Measurements from ENCODE around the gene PODXL2. TPM values are rescaled to one million over a fixed set of nuclear protein-coding genes. Genes with fewer than 3 reads are reported as not detected.
A peak's percentile ranks its signal among the peaks of the same experiment; 100 is the strongest.
"Not testable (repeated sequence)": the region's sequence is repeated elsewhere in the genome, so short reads cannot be mapped to it uniquely, and the experiment has no call there.

PODXL2 gene
- total RNA-seq, 8 experiments from 2014 or later = 11.9 to 136 (median 108) TPM

- in situ Hi-C loops (cut with MboI; ENCODE audit: low pct_unique_long_range_greater_than_20kb in 2 of 9, low sequenced_read_pairs in 9 of 9, unreplicated experiment in 9 of 9) = loop anchor here in 1 of 9 experiments (25.0 kb wide), 1 partner anchor 268 kb away; no protein-coding TSS in a partner anchor
- ATAC-seq (replicated peaks in 6 of 8) = peak in 3 of 8 experiments; percentile 47 to 63 (median 59)
- peaks cover 4% of the 10 kb centered on the region in 2 donors for H3K4me1 ChIP-seq (replicated peaks in 1 of 2)
- WGBS, 10 experiments = 17 to 94% (median 69%) methylated on average over 1 to 13 of the region's 17 CpGs; no CpG with 5 or more reads in 2 of the 10 experiments
- no peak overlapping the region for H3K27ac ChIP-seq
- H3K4me3 ChIP-seq = no peak overlapping the region
Observed at GRCh38 chr3:127694467-127695215, 65.7 kb downstream of the PODXL2 start.

GRCh38 chr3:127697551-127698240 is 68.7 kb downstream of the PODXL2 start:
- in situ Hi-C loops (cut with MboI; ENCODE audit: low pct_unique_long_range_greater_than_20kb in 2 of 9, low sequenced_read_pairs in 9 of 9, unreplicated experiment in 9 of 9) = loop anchor here in 1 of 9 experiments (25.0 kb wide), 1 partner anchor 265 kb away; no protein-coding TSS in a partner anchor
- ATAC-seq (replicated peaks in 6 of 8) = peak; percentile 69 to 95 (median 88)
- Histone ChIP-seq H3K4me3 (no peak overlapping the region), H3K4me1 (replicated peaks in 1 of 2) (peaks cover 0 to 4% of the 10 kb centered on the region in 2 donors), H3K27ac (no peak overlapping the region)
- WGBS, 10 experiments = 0 to 100% (median 31%) methylated on average over 1 to 4 of the region's 16 CpGs; no CpG with 5 or more reads in 2 of the 10 experiments

DNA sequence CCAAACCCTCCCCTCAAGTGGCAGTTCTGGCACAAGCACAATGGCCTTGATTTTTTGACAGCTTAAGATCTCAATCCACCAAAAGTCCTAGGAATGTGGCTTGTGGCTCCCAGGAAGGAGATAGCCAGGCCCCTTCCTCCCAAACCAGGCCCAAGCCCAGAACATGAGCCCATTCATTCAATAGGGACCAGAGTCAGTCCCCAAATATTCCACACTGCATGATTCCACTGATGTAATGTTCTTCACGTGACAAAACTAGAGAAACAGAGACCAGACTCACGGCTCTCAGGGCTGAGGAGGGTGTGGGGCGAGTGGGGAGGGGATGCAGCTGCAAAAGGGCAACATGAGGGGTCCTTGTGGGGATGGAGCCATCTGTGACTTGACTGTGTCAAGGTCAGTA is 69.3 kb downstream of the PODXL2 start:
- H3K4me3 ChIP-seq = no peak overlapping the region
- H3K4me1 ChIP-seq (replicated peaks in 1 of 2) = peaks cover 0 to 4% of the 10 kb centered on the region in 2 donors
- no peak for ATAC-seq (replicated peaks in 6 of 8)
- H3K27ac ChIP-seq = no peak overlapping the region
- 0 to 100% (median 100%) methylated on average over 1 to 3 of the region's 3 CpGs; no CpG with 5 or more reads in 7 of the 10 experiments for WGBS, 10 experiments
- in situ Hi-C loops (cut with MboI; ENCODE audit: low pct_unique_long_range_greater_than_20kb in 2 of 9, low sequenced_read_pairs in 9 of 9, unreplicated experiment in 9 of 9) = loop anchor here in 1 of 9 experiments (25.0 kb wide), 1 partner anchor 264 kb away; no protein-coding TSS in a partner anchor

- Histone ChIP-seq H3K4me1 (replicated peaks in 1 of 2) (peaks cover 0 to 4% of the 10 kb centered on the region in 2 donors), H3K27ac (no peak overlapping the region), H3K4me3 (no peak overlapping the region)
- in situ Hi-C loops (cut with MboI; ENCODE audit: low pct_unique_long_range_greater_than_20kb in 2 of 9, low sequenced_read_pairs in 9 of 9, unreplicated experiment in 9 of 9) = loop anchor here in 1 of 9 experiments (25.0 kb wide), 1 partner anchor 263 kb away; no protein-coding TSS in a partner anchor
- ATAC-seq (replicated peaks in 6 of 8) = no peak
- 17 to 100% (median 80%) methylated on average over 1 to 4 of the region's 6 CpGs; no CpG with 5 or more reads in 1 of the 10 experiments for WGBS, 10 experiments
Observed at GRCh38 chr3:127698691-127699415, 69.9 kb downstream of the PODXL2 start.

DNA sequence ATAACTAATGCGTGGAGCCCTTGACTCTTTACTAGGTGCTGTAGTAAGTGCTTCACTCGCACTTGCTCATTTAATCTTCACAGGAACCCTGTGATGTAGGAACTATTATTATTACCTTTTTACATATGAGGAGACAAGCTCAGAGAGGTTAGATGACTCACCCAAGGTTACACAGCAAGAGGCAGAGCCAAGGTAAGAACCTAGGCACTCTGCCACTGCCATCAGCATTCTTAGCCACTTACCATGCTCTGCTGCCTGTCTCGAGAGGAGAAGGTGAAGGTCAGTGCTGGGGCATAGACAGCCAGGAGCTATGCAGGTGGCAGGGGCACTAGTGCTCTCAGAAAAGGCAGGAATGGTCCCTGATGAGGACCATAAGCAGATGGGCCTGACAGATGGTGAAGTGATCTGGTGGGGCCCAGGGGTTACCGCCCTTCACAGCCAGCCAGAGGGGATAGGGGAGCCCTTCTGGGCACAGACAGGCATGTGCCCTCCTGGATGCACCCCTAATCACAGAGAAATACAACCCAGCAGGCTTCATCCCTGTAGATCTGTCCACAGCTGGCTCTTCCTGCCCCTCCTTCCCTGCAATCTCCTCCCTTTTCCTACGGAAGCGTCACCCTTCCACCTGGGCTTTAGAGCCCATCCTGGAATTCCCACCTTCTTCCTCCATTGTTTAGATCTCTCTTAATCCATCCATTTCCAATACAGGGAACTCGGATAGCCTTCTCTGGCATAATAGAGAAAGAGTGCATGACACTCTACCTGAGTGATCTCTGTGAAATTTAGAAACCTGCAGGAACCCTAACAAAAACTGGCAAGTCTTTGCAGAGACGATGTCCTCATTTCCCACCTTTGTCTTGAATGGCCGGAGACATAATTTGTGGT is 70.7 kb downstream of the PODXL2 start:
- Histone ChIP-seq H3K27ac (no peak overlapping the region), H3K4me3 (no peak overlapping the region), H3K4me1 (replicated peaks in 1 of 2) (peaks cover 0 to 4% of the 10 kb centered on the region in 2 donors)
- ATAC-seq (replicated peaks in 6 of 8) = no peak
- WGBS, 10 experiments = 70 to 100% (median 83%) methylated on average over 1 to 9 of the region's 9 CpGs
- in situ Hi-C loops (cut with MboI; ENCODE audit: low pct_unique_long_range_greater_than_20kb in 2 of 9, low sequenced_read_pairs in 9 of 9, unreplicated experiment in 9 of 9) = loop anchor here in 1 of 9 experiments (25.0 kb wide), 1 partner anchor 263 kb away; no protein-coding TSS in a partner anchor

DNA sequence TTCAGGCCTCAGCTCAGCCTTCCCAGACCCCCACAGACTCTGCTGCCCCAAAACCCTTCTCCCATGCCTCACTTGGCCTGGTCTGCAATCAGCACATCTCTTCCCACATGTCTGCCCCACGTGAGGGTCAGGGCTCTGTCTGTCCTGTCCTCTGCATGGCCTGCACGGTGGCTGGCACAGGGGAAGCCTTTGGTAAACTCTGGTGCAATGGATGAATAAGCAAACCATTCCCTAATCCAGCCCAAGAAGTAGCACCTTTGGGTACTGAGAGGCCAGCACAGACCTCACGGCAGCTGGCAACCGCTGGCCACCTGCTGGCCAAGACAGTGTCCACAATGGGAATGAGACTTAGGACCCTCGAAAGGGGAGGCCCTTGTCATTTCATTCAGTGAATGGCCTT is 71.4 kb downstream of the PODXL2 start:
- 71 to 100% (median 80%) methylated on average over 1 to 4 of the region's 5 CpGs; no CpG with 5 or more reads in 5 of the 10 experiments for WGBS, 10 experiments
- in situ Hi-C loops (cut with MboI; ENCODE audit: low pct_unique_long_range_greater_than_20kb in 2 of 9, low sequenced_read_pairs in 9 of 9, unreplicated experiment in 9 of 9) = no loop called here
- no peak for ATAC-seq (replicated peaks in 6 of 8)

DNA sequence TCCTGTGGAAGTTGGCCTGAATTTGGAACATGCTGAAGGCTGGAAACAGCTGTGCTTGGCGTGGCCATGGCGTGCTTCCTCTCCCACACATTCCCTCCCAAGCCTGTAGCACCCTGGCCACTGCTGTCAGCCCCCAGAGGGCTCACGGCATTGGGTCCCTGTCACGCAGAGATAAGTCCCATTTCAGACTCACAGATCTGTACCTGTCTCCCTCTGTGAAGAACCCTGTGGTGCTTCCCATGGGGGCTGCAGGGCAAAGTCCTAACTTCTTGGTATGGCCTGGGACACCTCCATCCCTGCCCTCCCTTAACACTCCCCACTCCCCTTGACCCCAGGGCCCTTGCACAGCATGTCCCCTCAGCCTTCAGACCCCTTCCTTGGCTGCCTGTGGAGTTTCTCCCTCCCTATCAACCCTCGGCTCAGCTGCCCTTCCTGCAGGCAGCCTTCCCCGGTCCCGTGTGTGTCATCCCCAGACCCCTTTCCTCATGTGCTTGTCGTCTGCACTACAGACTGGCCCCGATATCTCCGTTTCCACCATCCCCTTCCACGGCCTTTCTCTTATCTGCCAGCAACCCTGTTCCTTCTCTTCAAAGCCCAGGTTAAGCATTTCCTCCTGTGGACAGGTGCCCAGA is 72.4 kb downstream of the PODXL2 start:
- in situ Hi-C loops (cut with MboI; ENCODE audit: low pct_unique_long_range_greater_than_20kb in 2 of 9, low sequenced_read_pairs in 9 of 9, unreplicated experiment in 9 of 9) = no loop called here
- 59 to 100% (median 87%) methylated on average over 1 to 3 of the region's 11 CpGs; no CpG with 5 or more reads in 3 of the 10 experiments for WGBS, 10 experiments
- Histone ChIP-seq H3K4me1 (replicated peaks in 1 of 2) (peaks cover 0 to 4% of the 10 kb centered on the region in 2 donors), H3K27ac (no peak overlapping the region), H3K4me3 (no peak overlapping the region)
- ATAC-seq (replicated peaks in 6 of 8) = no peak

More for the DNA sequence above, 71.4 kb downstream of the PODXL2 start:
- Histone ChIP-seq H3K27ac (no peak overlapping the region), H3K4me1 (replicated peaks in 1 of 2) (peaks cover 0 to 4% of the 10 kb centered on the region in 2 donors), H3K4me3 (no peak overlapping the region)

GRCh38 chr3:127702151-127702578 is 73.2 kb downstream of the PODXL2 start:
- H3K27ac ChIP-seq = no peak overlapping the region
- peaks cover 0 to 4% of the 10 kb centered on the region in 2 donors for H3K4me1 ChIP-seq (replicated peaks in 1 of 2)
- no peak overlapping the region for H3K4me3 ChIP-seq
- 67 to 80% methylated on average over 1 of the region's 4 CpGs; no CpG with 5 or more reads in 8 of the 10 experiments for WGBS, 10 experiments
- in situ Hi-C loops (cut with MboI; ENCODE audit: low pct_unique_long_range_greater_than_20kb in 2 of 9, low sequenced_read_pairs in 9 of 9, unreplicated experiment in 9 of 9) = no loop called here
- ATAC-seq (replicated peaks in 6 of 8) = no peak

DNA sequence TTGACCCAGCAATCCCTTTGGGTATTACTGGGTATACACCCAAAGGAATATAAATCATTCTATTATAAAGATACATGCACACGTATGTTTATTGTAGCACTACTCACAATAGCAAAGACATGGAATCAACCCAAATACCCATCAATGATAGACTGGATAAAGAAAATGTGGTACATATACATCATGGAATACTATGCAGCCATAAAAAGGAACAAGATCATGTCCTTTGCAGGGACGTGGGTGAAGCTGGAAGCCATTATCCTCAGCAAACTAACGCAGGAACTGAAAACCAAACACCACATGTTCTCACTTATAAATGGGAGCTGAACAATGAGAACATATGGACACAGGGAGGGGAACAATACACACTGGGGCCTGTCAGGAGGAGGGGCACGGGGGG is 75.9 kb downstream of the PODXL2 start:
- in situ Hi-C loops (cut with MboI; ENCODE audit: low pct_unique_long_range_greater_than_20kb in 2 of 9, low sequenced_read_pairs in 9 of 9, unreplicated experiment in 9 of 9); ATAC-seq (replicated peaks in 6 of 8); H3K4me1 ChIP-seq (replicated peaks in 1 of 2); H3K4me3 ChIP-seq; H3K27ac ChIP-seq: not testable (repeated sequence)
- WGBS, 10 experiments = 69 to 100% (median 89%) methylated on average over 1 to 3 of the region's 4 CpGs; no CpG with 5 or more reads in 5 of the 10 experiments

DNA sequence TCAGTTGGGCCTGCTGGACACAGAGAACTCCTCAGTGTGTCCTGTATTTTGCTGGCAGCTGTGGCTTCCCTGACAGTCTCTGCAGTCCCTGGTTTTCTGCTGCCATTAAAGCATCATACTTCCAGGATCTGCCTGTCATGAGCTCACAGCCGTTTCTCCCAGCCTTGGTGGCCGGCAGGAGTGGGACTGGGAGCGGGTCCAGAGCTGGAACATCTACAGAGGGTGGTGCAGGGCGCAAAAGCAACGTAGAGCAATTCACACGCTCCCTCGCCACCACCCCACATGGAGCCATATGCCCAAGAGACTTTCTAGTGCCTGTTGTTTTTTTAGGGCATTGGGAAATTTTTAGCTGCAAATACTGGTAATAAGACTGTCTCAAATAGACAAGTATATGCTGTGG is 77.3 kb downstream of the PODXL2 start:
- H3K4me3 ChIP-seq = no peak overlapping the region
- no peak overlapping the region for H3K27ac ChIP-seq
- H3K4me1 ChIP-seq (replicated peaks in 1 of 2) = peaks cover 7 to 9% of the 10 kb centered on the region in 2 donors
- WGBS, 10 experiments = 39 to 100% (median 66%) methylated on average over 1 to 4 of the region's 7 CpGs; no CpG with 5 or more reads in 4 of the 10 experiments
- ATAC-seq (replicated peaks in 6 of 8) = no peak
- in situ Hi-C loops (cut with MboI; ENCODE audit: low pct_unique_long_range_greater_than_20kb in 2 of 9, low sequenced_read_pairs in 9 of 9, unreplicated experiment in 9 of 9) = no loop called here

GRCh38 chr3:127706785-127707351 is 77.9 kb downstream of the PODXL2 start:
- 50 to 89% (median 81%) methylated on average over 2 to 15 of the region's 16 CpGs; no CpG with 5 or more reads in 2 of the 10 experiments for WGBS, 10 experiments
- H3K4me3 ChIP-seq = no peak overlapping the region
- peaks cover 7 to 9% of the 10 kb centered on the region in 2 donors for H3K4me1 ChIP-seq (replicated peaks in 1 of 2)
- in situ Hi-C loops (cut with MboI; ENCODE audit: low pct_unique_long_range_greater_than_20kb in 2 of 9, low sequenced_read_pairs in 9 of 9, unreplicated experiment in 9 of 9) = no loop called here
- ATAC-seq (replicated peaks in 6 of 8) = peak in 1 of 8 experiments; percentile 35
- H3K27ac ChIP-seq = no peak overlapping the region

Measured in motor neuron (in vitro differentiated cells).